ENCODE measurements around the gene RPTOR.

The RPTOR gene

GRCh38 chr17:80905586-80906230 is 361.1 kb downstream of the RPTOR start:
- DNase-seq (ENCODE audit: low read depth) = no peak
- no peak for TF ChIP-seq CTCF (IDR thresholded peaks at IDR 0.05; ENCODE audit: control insufficient read depth, extremely low read depth, insufficient read depth)
- no peak overlapping the region for H3K4me3 ChIP-seq (ENCODE audit: low read depth, low read length)

GRCh38 chr17:80906364-80907259 is 362.0 kb downstream of the RPTOR start:
- no peak for TF ChIP-seq CTCF (IDR thresholded peaks at IDR 0.05; ENCODE audit: control insufficient read depth, extremely low read depth, insufficient read depth)
- no peak for DNase-seq (ENCODE audit: low read depth)
- no peak overlapping the region for H3K4me3 ChIP-seq (ENCODE audit: low read depth, low read length)

DNA sequence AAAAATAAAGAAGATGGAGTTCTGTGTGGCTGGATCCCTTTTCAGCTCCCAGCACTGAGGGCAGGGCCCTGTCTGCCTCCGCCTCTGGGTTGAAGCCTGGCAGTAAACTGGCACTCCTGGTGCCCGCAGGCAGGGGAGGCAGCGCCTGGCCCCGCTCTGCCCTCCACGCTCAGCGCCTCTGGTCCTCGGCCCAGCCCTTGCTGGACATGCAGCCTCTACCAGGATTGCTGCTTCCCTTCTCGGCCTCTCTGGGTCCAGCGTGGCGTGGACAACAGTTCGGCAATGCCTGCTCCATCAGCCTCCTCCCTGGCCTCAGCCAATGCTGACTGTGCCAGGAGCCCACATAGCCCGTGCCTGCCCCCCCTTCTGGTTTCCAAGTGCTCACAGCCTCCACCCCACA is 362.6 kb downstream of the RPTOR start:
- H3K4me3 ChIP-seq (ENCODE audit: low read depth, low read length) = no peak overlapping the region
- no peak for TF ChIP-seq CTCF (IDR thresholded peaks at IDR 0.05; ENCODE audit: control insufficient read depth, extremely low read depth, insufficient read depth)
- no peak for DNase-seq (ENCODE audit: low read depth)

DNA sequence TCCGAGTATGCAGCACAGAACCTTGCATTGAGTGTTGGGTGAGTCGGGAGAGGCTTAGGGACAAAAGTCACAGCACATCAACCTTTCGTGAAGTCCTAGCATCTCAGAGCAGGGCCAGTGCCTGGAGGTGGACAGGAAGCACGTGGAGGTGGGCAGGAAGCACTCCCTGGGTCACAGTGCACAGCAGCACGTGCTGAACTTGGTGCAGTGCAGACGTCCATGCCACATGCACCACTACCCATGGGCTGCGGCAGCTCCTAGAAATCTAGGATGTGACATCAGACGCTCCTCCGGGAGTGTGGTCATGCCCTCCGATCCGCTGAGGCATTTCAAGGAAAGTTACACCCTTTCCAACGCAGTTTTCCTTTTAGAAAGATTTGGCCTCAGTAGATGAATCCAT is 363.6 kb downstream of the RPTOR start:
- H3K4me3 ChIP-seq (ENCODE audit: low read depth, low read length) = no peak overlapping the region

GRCh38 chr17:80908776-80909175 is 364.1 kb downstream of the RPTOR start:
- no peak overlapping the region for H3K4me3 ChIP-seq (ENCODE audit: low read depth, low read length)
- no peak for TF ChIP-seq CTCF (IDR thresholded peaks at IDR 0.05; ENCODE audit: control insufficient read depth, extremely low read depth, insufficient read depth)
- no peak for DNase-seq (ENCODE audit: low read depth)

More for the DNA sequence above, 363.6 kb downstream of the RPTOR start:
- no peak for DNase-seq (ENCODE audit: low read depth)
- no peak for TF ChIP-seq CTCF (IDR thresholded peaks at IDR 0.05; ENCODE audit: control insufficient read depth, extremely low read depth, insufficient read depth)

DNA sequence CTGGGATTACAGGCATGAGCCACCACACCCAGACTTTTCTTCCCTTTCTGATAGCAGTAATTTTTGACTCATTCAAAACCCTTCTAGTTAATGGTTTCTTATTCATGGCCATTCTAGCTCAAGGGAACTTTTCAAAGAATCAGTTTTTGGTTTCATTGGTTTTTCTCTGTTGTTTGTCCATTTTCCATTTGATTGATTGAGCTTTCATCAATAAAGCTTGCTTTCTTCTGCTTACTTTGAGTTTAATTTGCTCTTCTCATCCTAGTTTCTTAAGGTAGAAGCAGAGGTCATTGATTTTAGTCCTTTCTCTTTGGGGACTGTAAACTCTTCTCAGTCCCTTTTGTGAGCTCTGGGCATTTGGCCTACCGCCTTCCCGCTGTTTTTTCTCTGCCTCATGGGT is 365.0 kb downstream of the RPTOR start:
- no peak for DNase-seq (ENCODE audit: low read depth)
- no peak for TF ChIP-seq CTCF (IDR thresholded peaks at IDR 0.05; ENCODE audit: control insufficient read depth, extremely low read depth, insufficient read depth)
- H3K4me3 ChIP-seq (ENCODE audit: low read depth, low read length) = no peak overlapping the region

All from LNCaP clone FGC (cell line).